HG02870 (cell line): ENCODE data around the gene MEIOB.
"Not testable (repeated sequence)": the region's sequence is repeated elsewhere in the genome, so short reads cannot be mapped to it uniquely, and the experiment has no call there.

Experiments used
- ATAC-seq: cut with Tn5 transposase; IDR thresholded peaks from one replicate; pipeline ENCODE4 v1.9.1; 2021; ENCODE audit warnings: mild to moderate bottlenecking, moderate library complexity; ENCODE audit not compliant: unreplicated experiment

MEIOB gene

DNA sequence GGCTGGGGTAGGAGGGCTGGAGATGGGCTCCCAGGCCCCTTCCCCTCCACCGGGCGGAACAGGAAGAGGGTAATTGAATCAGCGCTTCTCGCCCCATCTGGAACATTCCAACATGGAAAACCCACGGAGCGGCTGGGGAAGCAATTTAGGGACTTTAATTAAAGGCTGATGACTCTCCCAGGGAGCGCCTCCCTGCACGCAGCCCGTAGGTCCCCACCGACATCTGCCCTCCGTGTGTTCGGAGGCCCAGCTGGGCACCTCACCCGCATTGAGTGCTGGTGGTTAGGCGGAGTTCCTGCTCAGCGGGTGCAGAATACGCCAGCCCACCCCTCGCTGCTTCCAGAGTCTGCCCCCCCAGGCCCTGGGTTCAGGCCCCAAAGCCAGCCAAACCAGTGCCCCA lies 36.2 kb upstream of the MEIOB start:
- no peak for ATAC-seq

GRCh38 chr16:1907226-1907860 lies 35.4 kb upstream of the MEIOB start:
- ATAC-seq: no peak

- no peak for ATAC-seq
These were observed 34.8 kb upstream of the MEIOB start for GRCh38 chr16:1906846-1907165.

- no peak for ATAC-seq
These were observed 34.3 kb upstream of the MEIOB start for GRCh38 chr16:1906055-1906845.

GRCh38 chr16:1903845-1904840 lies 32.2 kb upstream of the MEIOB start:
- no peak for ATAC-seq

- no peak for ATAC-seq
These were observed 31.2 kb upstream of the MEIOB start for GRCh38 chr16:1903220-1903574.

GRCh38 chr16:1902547-1903219 lies 30.7 kb upstream of the MEIOB start:
- ATAC-seq: no peak

GRCh38 chr16:1900452-1900774 lies 28.4 kb upstream of the MEIOB start:
- ATAC-seq: no peak

GRCh38 chr16:1899641-1900451 lies 27.9 kb upstream of the MEIOB start:
- ATAC-seq: no peak

GRCh38 chr16:1897692-1898091 lies 25.7 kb upstream of the MEIOB start:
- not testable (repeated sequence) for ATAC-seq

GRCh38 chr16:1895949-1896675 lies 24.1 kb upstream of the MEIOB start:
- no peak for ATAC-seq

GRCh38 chr16:1895068-1895467 lies 23.1 kb upstream of the MEIOB start:
- ATAC-seq: no peak

GRCh38 chr16:1890708-1891050 lies 18.7 kb upstream of the MEIOB start:
- ATAC-seq: no peak

DNA sequence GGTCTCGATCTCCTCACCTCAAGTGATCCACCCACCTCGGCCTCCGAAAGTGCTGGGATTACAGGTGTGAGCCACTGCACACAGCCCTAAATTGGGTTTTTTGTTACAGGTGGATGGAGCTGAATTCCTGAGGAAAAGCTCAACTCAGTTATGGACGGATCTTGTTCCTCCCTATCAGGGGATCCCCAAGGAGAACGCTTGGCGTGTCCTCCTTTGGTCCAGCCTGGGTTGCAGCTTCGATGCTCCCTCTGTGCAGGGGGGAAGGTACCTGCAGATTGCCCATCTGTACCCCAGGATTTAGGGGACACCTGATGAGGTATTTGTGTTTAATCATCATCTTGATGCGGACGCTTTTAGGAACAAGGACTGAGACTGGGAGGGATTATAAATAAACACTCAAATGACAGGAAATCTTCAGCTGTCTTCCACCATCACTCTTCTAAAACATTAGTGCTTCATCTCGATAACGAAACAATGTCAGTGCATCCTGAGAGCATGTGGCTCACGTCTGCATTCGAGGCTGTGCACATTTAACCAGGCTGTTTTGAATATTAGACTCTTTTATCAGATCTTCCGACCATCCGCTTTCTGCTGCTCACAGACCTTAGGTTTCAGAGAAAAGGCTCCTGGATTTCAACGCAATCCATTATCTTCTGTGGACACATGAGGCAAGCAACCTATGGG lies 18.2 kb upstream of the MEIOB start:
- no peak for ATAC-seq

GRCh38 chr16:1887711-1888354 lies 15.9 kb upstream of the MEIOB start:
- ATAC-seq: no peak

GRCh38 chr16:1884889-1885288 lies 12.9 kb upstream of the MEIOB start:
- no peak for ATAC-seq

GRCh38 chr16:1884155-1884760 lies 12.3 kb upstream of the MEIOB start:
- no peak for ATAC-seq

GRCh38 chr16:1881172-1881571 lies 9.2 kb upstream of the MEIOB start:
- ATAC-seq: not testable (repeated sequence)
